Stimulated activated naive B cell treated with anti-CD40 and anti-IgM and Interleukin-4, amounts not matched to agents 10 μg/mL and 1 μg/mL and 100 μg/mL, for 72 hours (primary cell): Measurements from ENCODE around the gene CNPY1.

Experiments
- ATAC-seq, 2 donors: fragments of 150-1000 bp; cut with Tn5 transposase; replicated peaks; 2 replicates each; pipeline ENCODE4 v1.10.0; 2021; ENCODE audit warnings: moderate library complexity in 1 of 2
- DNase-seq: peaks from one replicate; pipeline ENCODE4 v3.0.0; 2021
- H3K27ac Mint-ChIP-seq: one replicate; pipeline ENCODE4 v1.8.0; 2022; ENCODE audit warnings: mild to moderate bottlenecking, mixed read lengths
- H3K27me3 Mint-ChIP-seq, 2 donors: one replicate each; pipeline ENCODE4 v1.8.0; 2022; ENCODE audit warnings: mixed read lengths in 2 of 2
- H3K36me3 Mint-ChIP-seq, 2 donors: one replicate each; pipeline ENCODE4 v1.8.0; 2022; ENCODE audit warnings: mixed read lengths in 2 of 2, mild to moderate bottlenecking in 1 of 2
- H3K4me1 Mint-ChIP-seq, 2 donors: one replicate each; pipeline ENCODE4 v1.8.0; 2022; ENCODE audit warnings: mixed read lengths in 2 of 2, mild to moderate bottlenecking in 1 of 2
- H3K4me3 Mint-ChIP-seq, 2 donors: one replicate each; pipeline ENCODE4 v1.8.0; 2022; ENCODE audit warnings: mild to moderate bottlenecking in 2 of 2, mixed read lengths in 2 of 2, moderate library complexity in 1 of 2
- H3K9me3 Mint-ChIP-seq, 2 donors: one replicate each; pipeline ENCODE4 v1.8.0; 2022; ENCODE audit warnings: mixed read lengths in 2 of 2, mild to moderate bottlenecking in 1 of 2

Gene CNPY1

DNA sequence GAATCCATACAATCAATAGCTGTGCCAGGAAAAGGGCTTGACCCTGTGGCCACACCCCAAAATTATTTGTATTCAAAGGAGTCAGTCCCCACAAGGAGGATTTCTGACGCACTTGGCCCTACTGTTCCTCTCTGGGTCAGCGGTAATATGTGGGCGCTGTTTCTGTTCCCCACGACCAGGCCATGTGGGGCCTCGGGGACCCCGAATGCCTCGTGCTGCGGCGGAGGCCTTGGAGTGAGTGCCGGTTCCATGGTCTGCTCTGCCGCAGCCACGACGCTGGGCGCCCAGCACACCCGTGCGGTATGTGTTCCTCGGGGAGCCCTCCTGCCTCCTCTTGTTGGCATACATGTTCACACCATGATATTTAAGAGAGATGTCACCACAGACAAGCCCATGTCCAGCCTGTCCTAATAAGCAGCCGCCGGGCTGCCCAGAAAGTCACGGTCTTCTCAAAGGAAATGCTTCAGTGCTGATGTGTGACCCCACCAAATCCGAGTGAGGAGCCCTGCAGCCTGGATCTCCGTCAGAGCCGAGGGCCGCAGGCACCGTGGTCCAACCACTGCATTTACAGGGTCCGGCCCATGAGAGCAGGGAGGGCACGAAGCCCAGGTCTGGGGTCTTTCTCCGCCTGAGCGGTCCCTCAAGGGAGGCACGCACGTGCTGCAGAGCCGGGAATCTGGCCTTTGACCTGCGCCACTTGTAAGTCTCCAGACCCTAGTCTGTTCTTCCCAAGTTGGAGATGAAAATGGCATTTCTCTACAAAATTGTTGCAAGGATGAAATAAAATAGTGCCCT lies 52.4 kb downstream of the CNPY1 start:
- H3K9me3 Mint-ChIP-seq = peaks cover 4% of the 10 kb centered on the region in 2 donors
- H3K27me3 Mint-ChIP-seq = peaks cover 36 to 62% of the 10 kb centered on the region in 2 donors
- no peak overlapping the region for H3K27ac Mint-ChIP-seq
- ATAC-seq (no peak), DNase-seq (no peak)
- H3K4me3 Mint-ChIP-seq = no peak overlapping the region
- H3K4me1 Mint-ChIP-seq = peaks cover 13 to 29% of the 10 kb centered on the region in 2 donors
- H3K36me3 Mint-ChIP-seq = peaks cover 5 to 12% of the 10 kb centered on the region in 2 donors

DNA sequence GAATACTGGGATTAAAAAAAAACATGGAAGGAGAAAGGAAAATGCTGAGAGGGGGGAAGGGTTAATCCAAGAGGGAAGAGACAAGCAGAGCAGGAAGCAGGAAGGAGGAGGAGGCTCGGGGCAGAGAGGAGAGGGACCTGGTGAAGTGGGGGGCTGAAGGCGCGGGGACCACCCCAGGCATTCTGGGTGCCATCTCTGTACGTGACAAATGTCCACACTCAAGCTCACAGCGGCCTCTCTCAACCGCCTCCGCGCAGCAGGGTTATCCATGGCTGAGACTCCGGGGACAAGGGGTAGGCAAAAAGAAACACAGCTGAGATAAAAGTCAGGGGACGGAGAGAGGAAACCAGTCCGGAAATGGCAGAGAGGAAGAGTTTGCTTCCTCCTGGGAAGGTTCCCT lies 54.5 kb downstream of the CNPY1 start:
- ATAC-seq (no peak), DNase-seq (no peak)
- Mint-ChIP-seq H3K9me3 (peaks cover 4% of the 10 kb centered on the region in 2 donors), H3K4me3 (peak overlapping the region; percentile 86 to 87), H3K4me1 (peaks cover 13 to 29% of the 10 kb centered on the region in 2 donors), H3K36me3 (peaks cover 5 to 12% of the 10 kb centered on the region in 2 donors), H3K27ac (peak overlapping the region; percentile 91), H3K27me3 (peaks cover 23 to 72% of the 10 kb centered on the region in 2 donors)

DNA sequence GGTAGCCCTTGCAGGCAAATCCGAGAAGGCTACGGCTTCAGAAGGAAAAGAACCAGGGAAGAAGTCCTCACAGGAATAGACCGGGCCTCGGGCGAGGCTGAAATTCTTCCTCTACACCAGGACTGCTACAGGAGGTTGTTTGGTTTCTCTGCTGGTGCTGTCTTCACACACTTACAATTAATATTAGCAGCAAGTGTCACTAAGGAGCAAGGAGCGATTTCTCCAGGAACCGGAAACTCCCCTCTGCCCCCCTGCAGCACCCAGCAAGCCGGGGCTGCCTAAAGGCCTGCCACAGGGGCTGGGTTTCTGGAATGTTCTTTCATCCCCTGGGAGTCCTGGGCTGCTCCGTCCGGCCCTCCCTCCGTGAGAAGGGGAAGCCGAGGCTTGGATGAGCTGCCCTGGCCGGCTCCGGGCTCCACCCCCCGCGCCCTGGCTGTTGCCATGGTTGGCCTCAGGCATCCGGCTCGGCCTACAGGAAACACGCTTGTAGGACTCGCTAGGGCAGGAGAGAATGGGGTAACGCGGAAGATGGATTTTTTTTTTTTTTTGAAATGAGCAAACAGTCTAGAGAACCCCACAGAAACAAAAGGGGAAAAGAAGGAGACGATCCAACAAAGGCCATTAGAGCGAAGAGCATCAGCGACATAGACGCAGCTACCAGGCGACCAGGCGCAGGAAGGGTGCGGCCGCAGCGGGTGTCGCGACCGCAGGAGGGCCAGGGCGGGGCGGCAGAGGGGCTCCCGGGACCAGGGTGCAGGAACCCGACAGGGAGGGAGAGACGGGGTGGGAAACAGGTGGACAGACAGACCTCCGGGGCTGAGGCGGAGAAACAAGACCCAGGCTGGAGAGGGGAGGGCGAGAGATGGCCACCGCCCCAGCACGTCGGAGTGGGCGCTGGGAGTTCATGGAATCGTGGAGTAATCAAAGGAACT lies 55.4 kb downstream of the CNPY1 start:
- DNase-seq (peak; percentile 64), ATAC-seq (peak; percentile 94 to 98)
- H3K27ac Mint-ChIP-seq = peak overlapping the region; percentile 91
- peaks cover 17 to 72% of the 10 kb centered on the region in 2 donors for H3K27me3 Mint-ChIP-seq
- peaks cover 13 to 29% of the 10 kb centered on the region in 2 donors for H3K4me1 Mint-ChIP-seq
- H3K9me3 Mint-ChIP-seq = peaks cover 4% of the 10 kb centered on the region in 2 donors
- H3K36me3 Mint-ChIP-seq = peaks cover 5 to 12% of the 10 kb centered on the region in 2 donors
- peak overlapping the region; percentile 86 to 87 for H3K4me3 Mint-ChIP-seq

DNA sequence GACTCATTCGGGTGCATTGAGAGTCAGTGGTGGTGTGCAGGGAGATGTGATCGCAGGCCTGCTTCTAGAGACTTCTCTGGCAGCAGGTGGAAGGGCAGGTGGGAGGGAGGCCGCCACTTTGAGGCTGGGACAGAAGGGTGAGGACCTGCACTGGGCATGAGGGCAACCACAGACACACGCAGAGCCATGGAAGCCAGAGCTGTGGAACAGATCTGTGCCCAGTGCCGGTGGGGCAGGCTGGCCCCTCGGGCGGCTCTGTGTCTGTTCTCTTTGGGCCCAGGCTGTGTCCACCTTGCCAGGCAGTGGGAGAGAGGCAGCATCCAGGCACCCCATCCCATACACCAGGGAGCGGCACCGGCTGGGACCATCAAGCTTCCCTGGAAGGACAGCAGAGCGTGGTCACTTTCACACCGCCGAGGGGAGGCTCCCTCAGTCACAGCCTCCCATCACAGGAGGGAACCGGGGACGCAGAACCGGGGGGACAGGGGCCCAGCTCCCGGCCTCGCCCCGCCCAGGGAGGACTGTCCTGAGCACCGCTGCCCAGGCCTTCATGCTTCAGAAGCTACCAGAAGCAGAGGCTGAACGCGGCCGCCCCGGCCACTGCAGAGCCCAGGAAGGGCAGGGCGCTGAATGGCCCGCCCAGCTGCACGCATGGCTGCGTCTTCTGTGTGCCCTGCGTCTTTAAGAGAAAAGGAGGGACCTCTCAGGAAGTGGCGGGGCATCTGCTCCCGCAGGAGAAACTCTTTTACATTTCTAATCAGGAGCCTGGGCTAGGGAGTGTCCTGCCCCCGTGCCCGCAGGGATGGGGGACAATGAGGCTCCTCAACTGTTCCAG lies 56.3 kb downstream of the CNPY1 start:
- H3K36me3 Mint-ChIP-seq = peaks cover 5 to 12% of the 10 kb centered on the region in 2 donors
- ATAC-seq (peak; percentile 31 to 37), DNase-seq (no peak)
- peaks cover 4% of the 10 kb centered on the region in 2 donors for H3K9me3 Mint-ChIP-seq
- H3K27me3 Mint-ChIP-seq = peaks cover 18 to 76% of the 10 kb centered on the region in 2 donors
- H3K4me1 Mint-ChIP-seq = peaks cover 13 to 29% of the 10 kb centered on the region in 2 donors
- no peak overlapping the region for H3K27ac Mint-ChIP-seq
- peak overlapping the region; percentile 86 to 87 for H3K4me3 Mint-ChIP-seq

DNA sequence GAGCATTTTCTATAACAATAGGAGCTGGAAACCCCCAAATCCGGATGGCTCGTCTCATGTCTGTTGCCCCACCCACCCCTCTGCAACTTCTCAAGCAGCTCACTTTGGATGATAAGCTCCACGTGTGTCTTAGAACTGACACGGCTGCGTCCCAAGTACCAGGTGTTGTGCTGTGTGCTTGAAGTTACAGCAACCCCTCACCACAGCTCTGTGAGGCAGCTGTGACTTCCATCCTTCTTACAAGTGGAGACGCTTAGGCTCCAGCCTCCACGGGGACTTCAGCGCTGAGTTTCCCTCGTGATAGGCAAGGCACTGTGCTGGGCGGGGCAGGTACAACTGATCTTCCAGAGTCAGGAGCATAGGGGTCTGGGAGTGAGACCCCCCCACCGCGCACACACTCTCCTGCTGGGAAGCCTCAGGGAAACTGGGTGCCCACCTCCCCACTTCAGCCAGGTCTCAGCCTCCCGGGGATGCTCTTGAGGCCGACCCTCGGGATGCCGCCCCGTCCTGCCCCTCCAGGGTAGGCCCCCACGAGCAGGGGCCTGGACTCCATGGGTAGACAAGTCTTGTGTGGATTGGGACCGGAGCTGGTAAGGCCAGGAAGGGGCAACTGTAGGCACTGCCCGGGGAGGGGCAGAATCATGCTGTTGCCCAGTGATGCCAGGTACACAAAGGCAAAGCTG lies 57.1 kb downstream of the CNPY1 start:
- Mint-ChIP-seq H3K27ac (peak overlapping the region; percentile 3), H3K36me3 (peaks cover 5 to 12% of the 10 kb centered on the region in 2 donors), H3K9me3 (peaks cover 4% of the 10 kb centered on the region in 2 donors), H3K27me3 (peaks cover 18 to 75% of the 10 kb centered on the region in 2 donors), H3K4me3 (peak overlapping the region; percentile 49 to 87), H3K4me1 (peaks cover 13 to 29% of the 10 kb centered on the region in 2 donors)
- DNase-seq (no peak), ATAC-seq (no peak)

DNA sequence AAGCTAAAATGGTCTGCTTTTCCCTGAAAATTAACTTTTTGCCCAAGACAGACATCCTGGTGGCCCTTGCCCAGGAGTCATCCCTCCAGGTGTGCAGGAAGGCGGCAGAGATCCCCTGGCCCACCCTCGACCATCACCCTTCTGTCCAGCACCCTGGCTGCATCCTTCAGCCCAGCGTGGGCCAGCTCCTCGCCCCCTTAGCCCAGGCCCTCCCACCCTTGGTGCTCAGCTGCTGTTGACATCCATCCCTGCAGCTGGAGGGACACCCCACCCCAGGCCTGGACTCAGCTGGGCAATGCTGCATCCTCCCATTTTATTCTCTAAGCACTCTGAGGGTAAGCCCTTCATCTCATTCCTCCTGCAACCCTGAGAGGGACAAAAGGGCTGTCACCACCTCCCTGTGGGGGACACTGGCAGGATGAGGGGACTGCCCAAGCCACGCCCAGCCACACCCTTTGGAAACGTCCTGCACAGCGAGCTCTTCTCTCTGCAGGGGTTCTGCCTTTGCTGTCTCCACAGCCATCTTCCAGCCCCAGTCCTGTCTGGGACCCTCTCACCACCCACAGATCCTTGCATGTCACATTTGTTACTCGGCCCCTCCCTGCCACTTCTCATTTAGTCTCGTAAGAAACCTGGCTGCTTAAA lies 57.8 kb downstream of the CNPY1 start:
- peak overlapping the region; percentile 3 for H3K27ac Mint-ChIP-seq
- ATAC-seq = no peak
- DNase-seq = no peak
- peaks cover 5 to 12% of the 10 kb centered on the region in 2 donors for H3K36me3 Mint-ChIP-seq
- H3K4me3 Mint-ChIP-seq = no peak overlapping the region
- peaks cover 4% of the 10 kb centered on the region in 2 donors for H3K9me3 Mint-ChIP-seq
- peaks cover 18 to 75% of the 10 kb centered on the region in 2 donors for H3K27me3 Mint-ChIP-seq
- H3K4me1 Mint-ChIP-seq = peaks cover 13 to 29% of the 10 kb centered on the region in 2 donors

DNA sequence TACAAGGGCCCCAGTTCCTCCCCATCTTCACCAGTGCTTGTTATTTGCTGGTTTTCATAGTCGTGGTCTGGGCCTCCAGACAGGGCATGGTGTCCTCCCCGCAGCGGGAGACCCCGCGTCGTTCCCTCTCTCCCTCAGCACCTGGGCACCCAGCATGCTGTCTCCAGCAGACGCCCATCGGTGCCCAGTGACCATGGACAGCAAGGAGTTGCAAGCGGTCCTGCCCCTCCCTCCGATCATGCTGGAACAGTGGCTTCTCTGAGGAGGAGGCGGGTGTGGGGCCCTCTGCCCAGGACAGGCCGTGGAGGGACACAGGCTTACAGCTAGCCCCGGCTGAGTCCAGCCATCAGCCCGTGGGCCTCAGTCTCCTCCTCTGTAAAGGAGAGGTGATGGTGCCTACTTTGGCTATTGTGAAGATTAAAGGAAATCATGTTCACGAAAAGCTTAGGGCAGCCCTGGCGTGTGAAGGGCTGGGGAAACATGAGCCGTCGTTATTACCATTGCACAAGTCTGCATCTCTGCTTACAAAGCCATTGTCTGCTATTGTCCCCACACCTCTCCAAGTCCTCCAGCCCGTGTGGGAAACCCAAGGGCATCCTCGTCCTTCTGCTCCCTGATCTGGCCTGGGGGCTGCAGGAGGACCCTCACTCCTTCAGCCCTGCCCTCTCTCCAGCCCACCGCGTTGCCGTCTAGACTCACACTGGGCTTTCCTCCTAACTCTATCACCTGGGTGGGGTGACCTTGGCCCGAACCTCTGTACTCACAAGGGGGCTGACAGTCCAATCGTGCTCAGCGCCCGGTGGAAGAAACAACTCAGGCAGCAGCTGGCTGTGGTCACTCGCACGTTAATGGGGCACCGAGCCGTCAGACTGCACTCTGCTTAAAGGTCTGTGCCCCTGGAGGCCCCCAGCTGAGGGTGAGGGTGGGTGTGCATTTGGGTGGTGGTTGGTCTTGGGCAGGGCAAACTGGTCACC lies 58.6 kb downstream of the CNPY1 start:
- H3K36me3 Mint-ChIP-seq = peaks cover 5 to 12% of the 10 kb centered on the region in 2 donors
- H3K4me1 Mint-ChIP-seq = peaks cover 17 to 29% of the 10 kb centered on the region in 2 donors
- ATAC-seq = no peak
- H3K27me3 Mint-ChIP-seq = peaks cover 19 to 83% of the 10 kb centered on the region in 2 donors
- no peak for DNase-seq
- H3K9me3 Mint-ChIP-seq = peaks cover 4% of the 10 kb centered on the region in 2 donors
- no peak overlapping the region for H3K4me3 Mint-ChIP-seq
- no peak overlapping the region for H3K27ac Mint-ChIP-seq

DNA sequence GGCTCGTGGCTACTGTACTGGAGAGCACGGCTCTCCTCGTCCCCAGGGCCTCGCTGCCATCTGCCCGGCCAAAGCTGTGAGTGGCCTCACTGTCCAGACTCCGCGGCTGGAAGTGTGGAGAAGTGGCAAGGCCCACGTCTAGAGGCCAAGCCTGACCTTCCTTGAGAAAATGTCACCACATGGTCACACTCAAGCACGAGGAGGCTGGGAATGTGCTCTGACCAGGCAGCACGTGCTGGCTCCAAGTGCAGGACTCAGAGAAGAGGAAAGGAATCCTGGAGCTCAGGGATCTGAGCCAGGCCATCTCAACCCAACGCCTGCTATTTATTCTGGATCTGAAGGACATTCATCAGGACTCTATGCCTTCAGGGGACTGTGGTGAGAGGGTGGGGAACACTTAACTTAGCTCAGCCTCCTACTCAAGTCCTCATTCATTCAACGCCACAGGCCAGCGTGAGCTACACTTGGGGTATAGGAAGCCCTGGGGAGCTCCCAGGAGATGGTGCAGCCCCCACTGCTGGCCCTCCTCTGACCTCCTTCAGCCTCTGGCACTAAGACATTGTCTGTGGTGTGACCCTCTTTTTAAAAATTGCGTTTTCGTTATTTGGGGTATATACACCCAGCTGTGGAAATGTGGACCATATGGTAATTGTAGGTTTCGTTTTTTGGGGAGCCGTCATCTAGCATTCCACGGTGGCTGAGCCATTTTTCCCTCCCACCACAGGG lies 59.4 kb downstream of the CNPY1 start:
- Mint-ChIP-seq H3K27ac (no peak overlapping the region), H3K36me3 (peaks cover 5 to 10% of the 10 kb centered on the region in 2 donors), H3K4me3 (no peak overlapping the region), H3K4me1 (peaks cover 15 to 26% of the 10 kb centered on the region in 2 donors), H3K9me3 (peaks cover 4 to 10% of the 10 kb centered on the region in 2 donors), H3K27me3 (peaks cover 26 to 89% of the 10 kb centered on the region in 2 donors)
- DNase-seq (no peak), ATAC-seq (no peak)

DNA sequence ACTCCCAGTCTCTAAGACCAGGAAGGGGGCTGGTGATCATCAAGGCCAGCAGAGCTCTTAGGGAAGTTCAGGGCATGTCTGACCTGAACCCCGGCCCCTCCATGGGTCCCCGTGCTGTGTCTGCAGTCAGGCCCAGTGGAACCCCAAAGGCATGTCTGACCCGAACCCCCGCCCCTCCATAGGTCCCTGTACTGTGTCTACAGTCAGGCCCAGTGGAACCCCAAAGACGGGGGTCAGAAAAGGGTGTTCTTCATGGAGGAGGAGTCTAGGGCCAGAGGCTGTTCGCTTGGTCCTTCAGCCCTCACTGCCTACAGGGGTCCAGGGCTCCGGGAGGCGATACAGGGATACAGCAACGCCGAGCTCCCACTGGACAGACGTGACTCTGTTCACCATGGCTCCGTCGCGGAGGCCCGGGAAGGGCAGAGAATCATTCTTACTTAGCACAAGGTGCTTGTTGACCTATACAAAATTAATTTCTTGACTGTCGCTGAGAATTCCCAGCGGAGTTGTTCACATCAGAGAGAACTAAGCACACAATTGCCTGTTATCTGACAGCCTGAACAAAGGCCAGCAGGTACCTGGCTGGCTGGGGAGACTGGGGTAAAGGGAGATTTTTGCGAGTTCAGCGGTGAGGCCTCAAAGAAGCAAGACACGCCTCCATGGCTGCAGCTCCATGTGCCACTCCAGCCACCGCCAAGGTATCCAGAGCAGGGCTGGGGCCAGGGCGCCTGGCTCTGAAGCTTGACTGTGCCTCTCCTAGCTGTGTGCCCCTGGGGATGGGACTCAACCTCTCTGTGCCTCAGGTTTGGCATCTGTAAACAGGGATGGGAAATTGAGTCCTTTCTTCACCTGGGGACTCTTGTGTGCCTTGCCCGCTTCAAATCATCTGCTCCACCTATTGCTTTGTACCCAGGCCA lies 61.6 kb downstream of the CNPY1 start:
- peaks cover 0 to 8% of the 10 kb centered on the region in 2 donors for H3K9me3 Mint-ChIP-seq

DNA sequence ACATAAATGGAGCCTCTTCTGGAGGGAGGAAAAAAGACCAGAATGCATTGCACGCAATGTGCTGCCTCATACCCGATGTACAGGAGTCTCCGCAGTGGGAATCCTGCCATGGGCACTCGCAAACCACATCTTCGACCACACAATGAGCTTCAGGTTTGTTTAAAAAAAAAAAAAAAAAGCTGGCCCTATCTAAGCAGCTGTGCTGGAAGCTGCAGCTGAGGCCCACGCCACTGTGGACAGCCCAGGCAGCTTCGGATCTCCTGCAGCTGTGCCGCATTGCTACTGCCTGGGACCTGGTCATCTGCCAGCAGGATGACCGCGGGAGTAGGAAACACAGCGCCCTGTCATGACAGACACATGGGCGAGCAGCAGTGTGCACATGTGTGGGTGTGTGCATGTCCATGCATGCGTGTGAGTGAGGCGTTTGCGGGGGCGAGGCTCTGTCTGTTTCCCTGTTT lies 62.5 kb downstream of the CNPY1 start:
- DNase-seq (no peak), ATAC-seq (no peak)
- H3K36me3 Mint-ChIP-seq = no peaks in the 10 kb centered on the region
- H3K9me3 Mint-ChIP-seq = peaks cover 0 to 8% of the 10 kb centered on the region in 2 donors
- no peak overlapping the region for H3K27ac Mint-ChIP-seq
- H3K4me3 Mint-ChIP-seq = no peak overlapping the region
- H3K4me1 Mint-ChIP-seq = peaks cover 0 to 5% of the 10 kb centered on the region in 2 donors
- H3K27me3 Mint-ChIP-seq = peaks cover 32 to 85% of the 10 kb centered on the region in 2 donors

More for the DNA sequence above, 61.6 kb downstream of the CNPY1 start:
- DNase-seq = no peak
- Mint-ChIP-seq H3K4me3 (no peak overlapping the region), H3K27me3 (peaks cover 32 to 85% of the 10 kb centered on the region in 2 donors), H3K4me1 (peaks cover 4 to 7% of the 10 kb centered on the region in 2 donors), H3K36me3 (no peaks in the 10 kb centered on the region), H3K27ac (no peak overlapping the region)
- no peak for ATAC-seq
